Kidney capillary endothelial cell (primary cell): ENCODE data around the gene R3HDM2.

Source experiments
- DNase-seq: peaks from one replicate; pipeline ENCODE4 v3.0.0-alpha.2; 2018; ENCODE audit warnings: low spot score

Gene R3HDM2

DNA sequence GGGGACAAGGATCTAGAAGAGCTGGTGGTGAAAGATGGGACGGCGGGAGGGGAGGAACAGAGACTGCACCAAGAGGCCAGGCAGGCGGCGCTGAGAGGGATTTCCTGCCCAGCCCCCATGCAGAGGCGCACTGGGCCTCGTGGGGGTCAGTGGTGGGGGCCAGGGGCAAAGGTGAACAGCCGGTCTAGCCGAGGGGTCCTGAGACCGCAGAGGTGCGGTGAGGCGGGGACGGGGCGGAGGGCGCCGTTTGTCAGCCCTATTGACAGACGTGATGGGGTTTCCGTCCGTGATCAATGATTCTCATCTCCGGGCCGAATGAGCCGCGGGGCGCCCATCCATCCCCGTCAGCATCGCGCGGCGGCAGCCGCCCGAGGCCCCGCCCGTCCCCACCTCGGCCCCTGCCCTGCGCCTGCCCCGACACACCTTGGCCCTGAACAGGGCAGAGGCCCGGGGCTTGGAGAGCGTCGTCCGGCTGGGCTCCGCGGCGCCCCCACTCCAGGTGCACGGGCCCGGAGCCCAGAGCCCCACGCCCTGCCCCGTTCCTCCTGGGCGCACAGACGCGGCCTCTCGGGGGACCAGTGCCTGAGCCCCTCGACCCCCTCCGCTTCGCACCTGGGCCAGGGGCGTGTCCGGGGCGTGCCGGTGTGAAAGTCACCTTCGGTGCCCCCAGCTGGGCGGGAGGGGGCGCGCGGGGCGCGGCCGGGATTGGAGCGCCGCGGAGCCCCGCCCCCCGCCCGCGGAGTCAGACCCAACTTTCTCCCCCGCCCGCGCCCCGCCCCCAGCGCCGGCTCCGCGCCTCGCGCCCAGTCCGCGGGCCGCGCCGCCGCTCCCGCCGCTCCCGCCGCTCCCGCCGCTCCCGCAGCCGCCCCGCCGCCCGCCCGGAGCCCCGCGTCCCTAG, 214.6 kb downstream of the R3HDM2 start, which contains the start of gene NXPH4:
Gene NXPH4 (plus strand): TSS at position 781 of the 898 bp plus-strand sequence. CDS start 176 bp downstream, outside the sequence.
- no peak for DNase-seq

DNA sequence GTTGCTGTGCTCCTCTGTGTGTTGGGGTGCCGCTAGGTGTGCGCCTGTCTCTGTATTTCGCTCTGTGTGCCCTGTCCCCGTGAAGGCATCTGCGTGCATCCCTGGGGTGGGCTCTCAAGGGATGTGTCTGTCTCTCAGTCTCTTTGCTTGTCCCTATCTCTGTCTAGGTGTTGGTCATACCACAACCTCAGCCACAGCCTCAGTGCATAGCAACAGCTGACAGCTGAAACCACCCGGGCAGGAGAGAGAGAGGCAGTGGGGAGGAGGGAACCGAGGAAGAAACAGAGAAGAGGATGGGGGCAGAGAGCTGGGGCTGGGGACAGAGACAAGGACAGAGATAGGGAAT, 215.2 kb downstream of the R3HDM2 start:
- no peak for DNase-seq

DNA sequence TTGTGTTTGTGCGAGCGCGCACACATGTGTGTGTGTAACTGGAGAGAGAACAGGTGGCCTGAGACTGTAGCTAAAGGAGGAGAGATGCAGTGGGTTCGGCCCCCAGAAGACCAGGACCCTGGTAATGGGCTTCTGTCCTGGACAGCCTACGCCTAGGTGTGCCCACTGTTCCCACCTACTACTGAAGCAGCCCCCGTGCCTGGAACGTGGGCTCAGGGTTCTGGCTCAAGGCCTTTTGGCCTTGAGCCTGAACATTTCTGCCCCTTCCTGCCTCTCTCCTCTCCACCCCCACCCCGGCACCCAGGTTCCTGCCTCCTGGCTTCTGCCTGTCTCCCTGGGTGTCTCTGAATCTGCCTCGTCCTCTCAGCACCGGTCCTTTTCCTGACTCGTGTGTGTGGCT, 215.8 kb downstream of the R3HDM2 start:
- DNase-seq: no peak

DNA sequence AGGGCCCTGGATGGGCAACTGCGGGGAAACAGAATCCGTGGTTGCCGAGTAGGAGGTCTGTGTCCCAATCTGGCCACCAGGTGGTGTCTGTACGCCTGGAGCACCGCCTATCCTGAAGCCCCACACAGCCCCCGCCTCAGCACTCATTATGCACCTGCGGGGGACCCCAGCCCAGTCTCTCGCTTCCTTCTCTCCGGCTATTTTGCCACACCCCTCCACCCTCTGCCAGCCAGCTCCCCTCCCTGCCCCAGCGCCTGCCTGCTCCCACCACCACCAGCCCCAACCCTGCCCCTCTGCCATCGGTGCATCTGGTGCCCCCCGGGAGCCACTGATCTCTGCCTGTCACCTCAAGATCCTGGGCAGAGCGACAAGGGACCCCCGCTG, 216.5 kb downstream of the R3HDM2 start:
- peak; percentile 62 for DNase-seq

DNA sequence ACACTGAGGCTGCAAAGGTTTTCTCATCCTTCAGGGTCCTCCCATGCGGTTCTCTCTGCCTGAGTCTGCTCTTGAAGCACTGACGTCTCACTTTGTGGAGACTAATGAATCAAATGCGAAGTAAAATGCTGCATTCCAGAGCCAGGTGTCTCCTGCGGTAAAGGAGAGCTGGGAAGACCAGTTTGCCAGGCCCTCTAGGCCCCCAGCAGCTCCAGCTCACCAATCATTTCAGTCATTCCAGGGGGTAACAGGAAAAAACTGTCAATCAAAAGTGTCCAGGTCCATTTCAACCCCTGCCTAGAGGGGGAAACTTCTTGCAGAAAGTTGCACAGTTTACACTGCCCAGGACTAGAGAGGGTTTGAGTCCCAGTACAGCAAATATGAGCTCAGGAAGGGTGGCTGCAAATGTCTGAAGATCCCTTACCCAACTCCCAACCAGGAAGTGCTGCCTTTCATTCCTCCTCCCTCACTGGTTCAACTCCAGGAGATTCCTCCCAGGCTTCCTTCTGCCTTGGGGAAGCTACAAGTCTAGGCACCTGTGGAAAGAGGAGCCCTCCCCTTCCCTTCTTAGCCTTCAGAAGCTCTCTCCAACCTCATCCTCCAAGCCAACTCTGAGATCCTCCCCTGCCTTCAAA, 217.0 kb downstream of the R3HDM2 start:
- DNase-seq: no peak

DNA sequence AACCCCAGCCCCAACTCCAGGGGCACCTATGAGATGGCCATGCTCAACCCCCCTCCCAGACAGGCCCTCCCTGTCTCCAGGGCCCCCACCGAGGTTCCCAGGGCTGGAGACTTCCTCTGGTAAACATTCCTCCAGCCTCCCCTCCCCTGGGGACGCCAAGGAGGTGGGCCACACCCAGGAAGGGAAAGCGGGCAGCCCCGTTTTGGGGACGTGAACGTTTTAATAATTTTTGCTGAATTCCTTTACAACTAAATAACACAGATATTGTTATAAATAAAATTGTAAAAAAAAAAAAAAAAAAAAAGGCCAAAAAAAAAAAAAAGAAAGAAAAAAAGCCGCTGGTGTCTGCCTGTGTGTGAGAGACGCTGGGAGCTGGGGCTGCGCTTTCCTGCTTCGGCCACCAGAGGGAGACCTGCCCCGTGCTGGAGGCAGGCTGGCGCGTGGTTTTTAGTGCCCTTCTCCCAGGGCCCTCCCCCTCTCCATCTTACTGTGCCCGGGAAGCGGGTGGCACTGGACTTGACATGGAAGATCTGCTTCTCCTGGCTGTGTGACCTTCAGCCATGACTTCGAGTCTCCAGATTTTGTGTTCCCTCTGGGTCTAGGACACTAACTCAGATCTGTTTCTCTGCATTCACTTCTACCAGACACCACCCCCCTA, 217.7 kb downstream of the R3HDM2 start:
- peak; percentile 76 for DNase-seq

DNA sequence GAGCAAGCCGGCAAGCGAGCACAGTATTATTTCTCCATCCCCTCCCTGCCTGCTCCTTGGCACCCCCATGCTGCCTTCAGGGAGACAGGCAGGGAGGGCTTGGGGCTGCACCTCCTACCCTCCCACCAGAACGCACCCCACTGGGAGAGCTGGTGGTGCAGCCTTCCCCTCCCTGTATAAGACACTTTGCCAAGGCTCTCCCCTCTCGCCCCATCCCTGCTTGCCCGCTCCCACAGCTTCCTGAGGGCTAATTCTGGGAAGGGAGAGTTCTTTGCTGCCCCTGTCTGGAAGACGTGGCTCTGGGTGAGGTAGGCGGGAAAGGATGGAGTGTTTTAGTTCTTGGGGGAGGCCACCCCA, 218.2 kb downstream of the R3HDM2 start:
- no peak for DNase-seq

DNA sequence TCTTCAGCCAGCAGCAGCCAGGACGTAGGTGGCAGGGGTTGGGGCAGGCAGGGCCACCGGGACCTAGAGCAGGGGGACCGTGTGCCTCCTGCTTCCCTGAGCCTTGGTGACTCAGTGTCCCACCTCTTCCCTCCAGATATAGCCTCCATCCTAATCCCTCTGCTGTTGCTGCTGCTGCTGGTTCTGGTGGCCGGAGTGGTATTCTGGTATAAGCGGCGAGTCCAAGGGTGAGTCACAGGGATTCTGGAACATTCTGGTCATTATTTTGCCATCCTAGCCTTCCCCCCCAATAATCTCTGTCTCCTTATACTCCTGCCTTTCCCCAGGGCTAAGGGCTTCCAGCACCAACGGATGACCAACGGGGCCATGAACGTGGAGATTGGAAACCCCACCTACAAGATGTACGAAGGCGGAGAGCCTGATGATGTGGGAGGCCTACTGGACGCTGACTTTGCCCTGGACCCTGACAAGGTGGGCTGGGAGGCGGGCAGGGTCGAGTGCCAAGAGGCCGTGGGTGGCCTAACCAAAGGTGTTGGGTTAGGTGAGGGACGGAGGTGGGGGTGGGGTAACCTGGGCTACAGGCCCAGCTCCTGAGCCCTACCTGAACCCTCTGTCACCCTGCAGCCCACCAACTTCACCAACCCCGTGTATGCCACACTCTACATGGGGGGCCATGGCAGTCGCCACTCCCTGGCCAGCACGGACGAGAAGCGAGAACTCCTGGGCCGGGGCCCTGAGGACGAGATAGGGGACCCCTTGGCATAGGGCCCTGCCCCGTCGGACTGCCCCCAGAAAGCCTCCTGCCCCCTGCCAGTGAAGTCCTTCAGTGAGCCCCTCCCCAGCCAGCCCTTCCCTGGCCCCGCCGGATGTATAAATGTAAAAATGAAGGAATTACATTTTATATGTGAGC, 218.8 kb downstream of the R3HDM2 start:
- DNase-seq: no peak

DNA sequence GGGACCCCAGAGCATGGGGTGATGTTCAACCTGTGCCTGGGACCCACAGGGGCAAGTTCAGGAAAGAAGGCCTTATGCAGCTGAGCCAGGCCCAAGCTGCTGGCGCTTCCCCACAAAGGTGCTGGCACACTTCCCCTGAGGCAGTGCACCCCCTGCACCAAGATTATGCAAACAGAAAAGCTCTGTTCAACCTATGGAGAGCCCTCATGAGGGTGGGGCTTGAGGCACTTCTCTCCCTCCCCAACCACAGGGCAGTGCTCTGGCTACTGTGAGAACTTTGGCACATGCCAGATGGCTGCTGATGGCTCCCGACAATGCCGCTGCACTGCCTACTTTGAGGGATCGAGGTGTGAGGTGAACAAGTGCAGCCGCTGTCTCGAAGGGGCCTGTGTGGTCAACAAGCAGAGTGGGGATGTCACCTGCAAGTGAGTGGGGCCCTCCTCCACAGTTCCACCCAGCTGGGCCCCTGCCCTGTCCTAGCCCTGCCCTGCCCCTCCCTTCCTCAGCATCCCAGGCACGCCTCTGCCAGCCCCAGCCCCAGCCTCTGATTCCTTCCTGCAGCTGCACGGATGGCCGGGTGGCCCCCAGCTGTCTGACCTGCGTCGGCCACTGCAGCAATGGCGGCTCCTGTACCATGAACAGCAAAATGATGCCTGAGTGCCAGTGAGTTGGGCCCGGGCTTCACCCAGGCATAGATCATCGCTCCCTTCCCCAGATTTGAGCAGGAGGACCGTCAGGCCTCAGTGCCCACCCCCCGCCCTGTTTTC, 219.7 kb downstream of the R3HDM2 start:
- DNase-seq: no peak

DNA sequence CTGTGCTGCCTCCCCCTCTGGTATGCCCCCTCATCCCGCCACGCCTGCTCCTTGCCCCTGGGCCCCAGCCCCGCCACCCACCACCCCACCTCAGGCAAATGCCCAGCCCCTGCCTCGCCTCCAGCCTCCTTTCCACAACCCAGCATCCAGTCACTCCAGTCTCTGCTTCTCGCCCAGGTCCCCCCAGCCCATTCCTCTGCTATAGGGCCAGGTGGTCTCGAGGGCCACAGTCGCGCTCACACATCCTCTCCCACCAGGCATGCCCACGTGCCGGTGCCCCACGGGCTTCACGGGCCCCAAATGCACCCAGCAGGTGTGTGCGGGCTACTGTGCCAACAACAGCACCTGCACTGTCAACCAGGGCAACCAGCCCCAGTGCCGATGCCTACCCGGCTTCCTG, 220.4 kb downstream of the R3HDM2 start:
- no peak for DNase-seq

DNA sequence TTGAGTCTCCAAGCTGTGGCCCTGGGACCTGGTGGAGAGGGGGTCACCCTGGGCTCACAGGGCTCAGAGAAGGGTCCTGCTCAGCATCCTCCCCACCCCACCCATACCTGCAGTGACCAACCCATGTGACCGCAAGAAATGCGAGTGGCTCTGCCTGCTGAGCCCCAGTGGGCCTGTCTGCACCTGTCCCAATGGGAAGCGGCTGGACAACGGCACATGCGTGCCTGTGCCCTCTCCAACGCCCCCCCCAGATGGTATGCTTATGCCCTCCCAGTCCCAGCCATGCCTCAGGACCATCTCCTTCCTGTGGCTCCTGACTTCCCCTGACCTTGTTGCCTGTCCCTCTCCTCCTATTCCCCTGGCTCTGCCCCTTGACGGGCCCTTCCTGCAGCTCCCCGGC, 220.9 kb downstream of the R3HDM2 start:
- DNase-seq: no peak

DNA sequence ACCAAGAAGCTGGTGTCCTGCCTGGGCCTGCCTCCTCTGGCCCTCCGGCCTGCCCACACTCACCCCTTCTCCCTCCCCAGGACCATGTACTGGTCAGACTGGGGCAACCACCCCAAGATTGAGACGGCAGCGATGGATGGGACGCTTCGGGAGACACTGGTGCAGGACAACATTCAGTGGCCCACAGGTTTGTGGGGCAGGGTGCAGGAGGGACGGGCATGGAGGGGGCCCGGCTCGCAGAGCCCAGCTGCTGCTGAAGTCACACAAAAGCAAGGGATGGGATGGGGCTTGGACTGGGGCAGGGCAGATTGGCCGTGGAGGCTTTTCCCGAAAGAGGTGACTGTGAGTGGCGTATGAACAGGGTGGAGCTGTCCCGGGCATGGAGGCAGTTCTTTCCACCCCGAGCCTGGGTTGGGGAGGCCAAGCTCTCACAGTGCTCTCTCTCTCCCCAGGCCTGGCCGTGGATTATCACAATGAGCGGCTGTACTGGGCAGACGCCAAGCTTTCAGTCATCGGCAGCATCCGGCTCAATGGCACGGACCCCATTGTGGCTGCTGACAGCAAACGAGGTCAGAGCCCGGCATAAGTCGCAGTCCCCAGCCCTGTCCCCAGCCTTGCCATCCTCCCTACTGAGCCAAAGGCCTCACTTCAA, 222.1 kb downstream of the R3HDM2 start:
- no peak for DNase-seq

DNA sequence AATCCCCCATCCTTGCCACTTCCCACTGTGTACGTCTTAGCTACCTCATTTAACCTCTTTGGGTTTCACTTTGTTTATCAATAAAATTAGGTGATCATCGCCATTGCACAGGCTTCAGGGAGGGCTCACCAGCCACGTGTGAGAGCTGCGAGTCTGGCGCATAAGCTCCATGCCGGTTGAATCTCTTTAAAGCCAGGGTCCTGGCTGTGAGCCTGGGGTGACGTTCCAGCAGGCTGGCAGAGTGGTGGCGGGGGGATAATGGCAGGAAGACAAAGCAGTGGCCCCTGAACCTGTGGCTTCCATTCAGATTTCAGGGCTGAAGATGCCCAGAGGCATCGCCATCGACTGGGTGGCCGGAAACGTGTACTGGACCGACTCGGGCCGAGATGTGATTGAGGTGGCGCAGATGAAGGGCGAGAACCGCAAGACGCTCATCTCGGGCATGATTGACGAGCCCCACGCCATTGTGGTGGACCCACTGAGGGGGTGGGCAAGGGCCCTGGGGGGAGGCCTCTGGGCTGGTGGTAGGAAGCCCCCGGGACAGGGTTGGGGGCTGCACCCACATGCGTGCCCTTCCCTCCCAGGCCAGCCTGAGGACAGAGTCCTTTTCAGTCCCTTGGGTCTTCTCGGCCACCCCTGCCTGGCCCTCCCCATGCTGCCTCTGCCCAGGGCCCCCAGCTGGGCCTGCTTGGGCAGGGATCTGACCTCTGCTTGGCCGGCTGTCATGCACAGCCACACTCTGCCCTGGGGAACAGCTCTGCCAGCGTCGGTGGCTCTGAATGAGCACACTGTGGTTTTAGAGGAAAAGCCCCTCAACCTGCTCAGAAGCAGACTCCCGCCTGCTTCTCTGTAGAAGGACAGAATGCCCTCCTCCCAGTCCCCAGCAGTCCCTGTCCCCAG, 222.9 kb downstream of the R3HDM2 start:
- DNase-seq: no peak

DNA sequence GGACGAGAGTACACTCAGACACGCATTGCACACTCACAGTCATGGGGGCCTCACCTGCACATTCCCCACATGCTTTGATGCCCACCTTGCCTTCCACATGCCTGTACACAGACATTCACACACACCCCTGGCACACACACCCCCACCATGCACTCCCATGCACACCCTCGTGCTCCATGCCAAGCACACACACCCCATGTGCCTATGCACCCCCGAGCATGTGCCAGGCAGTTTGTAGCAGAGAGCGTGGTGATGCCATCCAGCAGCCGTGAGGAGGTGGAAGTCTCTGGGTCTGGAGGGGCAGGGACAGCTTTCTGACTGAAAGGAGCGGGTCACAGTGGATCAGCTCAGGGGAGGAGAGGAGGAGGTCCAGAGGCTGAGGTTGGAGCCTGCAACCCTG, 224.9 kb downstream of the R3HDM2 start:
- no peak for DNase-seq

DNA sequence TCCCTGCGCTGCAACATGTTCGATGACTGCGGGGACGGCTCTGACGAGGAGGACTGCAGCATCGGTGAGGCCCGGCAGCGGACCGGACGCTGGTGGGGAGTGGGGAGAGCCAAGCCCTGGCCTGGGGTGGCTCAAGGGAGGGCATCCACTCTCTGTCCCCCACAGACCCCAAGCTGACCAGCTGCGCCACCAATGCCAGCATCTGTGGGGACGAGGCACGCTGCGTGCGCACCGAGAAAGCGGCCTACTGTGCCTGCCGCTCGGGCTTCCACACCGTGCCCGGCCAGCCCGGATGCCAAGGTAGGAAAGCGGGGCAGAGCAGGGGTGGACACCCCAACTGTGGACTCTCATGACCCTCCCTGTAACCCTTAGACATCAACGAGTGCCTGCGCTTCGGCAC, 225.7 kb downstream of the R3HDM2 start:
- DNase-seq: no peak

DNA sequence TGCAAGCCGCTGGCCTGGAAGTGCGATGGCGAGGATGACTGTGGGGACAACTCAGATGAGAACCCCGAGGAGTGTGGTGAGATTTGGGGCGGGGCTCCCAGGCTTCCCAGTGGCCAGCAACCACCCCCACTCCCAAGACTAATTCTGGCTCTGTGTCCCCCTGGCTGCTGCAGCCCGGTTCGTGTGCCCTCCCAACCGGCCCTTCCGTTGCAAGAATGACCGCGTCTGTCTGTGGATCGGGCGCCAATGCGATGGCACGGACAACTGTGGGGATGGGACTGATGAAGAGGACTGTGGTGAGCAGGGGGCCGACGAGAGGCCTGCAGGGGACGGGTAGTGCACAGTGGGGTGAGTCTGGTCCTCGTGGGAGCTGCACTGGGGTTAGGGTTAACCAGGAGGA, 226.4 kb downstream of the R3HDM2 start:
- DNase-seq: no peak

DNA sequence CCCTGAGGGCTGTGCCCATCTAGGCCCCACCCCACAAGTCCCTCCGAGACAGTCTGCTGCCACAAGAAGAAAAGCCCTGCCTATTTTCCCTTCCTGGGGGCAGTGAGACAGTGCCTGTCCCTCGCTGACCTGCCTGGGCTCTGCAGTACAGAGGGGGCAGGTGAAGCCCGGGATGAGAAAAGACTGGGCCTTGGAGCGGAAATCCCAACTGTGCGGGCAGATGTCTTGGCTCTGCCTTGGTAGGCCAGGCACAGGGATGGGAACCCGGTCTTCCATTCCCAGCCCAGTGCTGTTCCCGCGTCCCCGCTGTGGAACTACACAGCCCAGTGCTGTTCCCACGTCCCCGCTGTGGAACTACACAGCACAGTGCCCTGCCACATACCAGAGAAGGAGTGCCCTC, 227.1 kb downstream of the R3HDM2 start:
- DNase-seq: no peak
